ENCODE measurements around the gene CHMP3. TPM values are rescaled to one million over a fixed set of nuclear protein-coding genes. Genes with fewer than 3 reads are reported as not detected.

Gene CHMP3
- total and polyA plus RNA-seq, 3 donors from 2014 or later = 64.6 to 163 (median 89.4) TPM

- H3K4me1 ChIP-seq = no peaks in the 10 kb centered on the region
- H3K27me3 ChIP-seq = no peaks in the 10 kb centered on the region
- H3K9me3 ChIP-seq = no peaks in the 10 kb centered on the region
- no peak overlapping the region for H3K27ac ChIP-seq
- H3K36me3 ChIP-seq (ENCODE audit: low read depth, missing control alignments) = no peaks in the 10 kb centered on the region
- TF ChIP-seq POLR2A (IDR thresholded peaks at IDR 0.05) = no peak
- TF ChIP-seq, protein P1, sequence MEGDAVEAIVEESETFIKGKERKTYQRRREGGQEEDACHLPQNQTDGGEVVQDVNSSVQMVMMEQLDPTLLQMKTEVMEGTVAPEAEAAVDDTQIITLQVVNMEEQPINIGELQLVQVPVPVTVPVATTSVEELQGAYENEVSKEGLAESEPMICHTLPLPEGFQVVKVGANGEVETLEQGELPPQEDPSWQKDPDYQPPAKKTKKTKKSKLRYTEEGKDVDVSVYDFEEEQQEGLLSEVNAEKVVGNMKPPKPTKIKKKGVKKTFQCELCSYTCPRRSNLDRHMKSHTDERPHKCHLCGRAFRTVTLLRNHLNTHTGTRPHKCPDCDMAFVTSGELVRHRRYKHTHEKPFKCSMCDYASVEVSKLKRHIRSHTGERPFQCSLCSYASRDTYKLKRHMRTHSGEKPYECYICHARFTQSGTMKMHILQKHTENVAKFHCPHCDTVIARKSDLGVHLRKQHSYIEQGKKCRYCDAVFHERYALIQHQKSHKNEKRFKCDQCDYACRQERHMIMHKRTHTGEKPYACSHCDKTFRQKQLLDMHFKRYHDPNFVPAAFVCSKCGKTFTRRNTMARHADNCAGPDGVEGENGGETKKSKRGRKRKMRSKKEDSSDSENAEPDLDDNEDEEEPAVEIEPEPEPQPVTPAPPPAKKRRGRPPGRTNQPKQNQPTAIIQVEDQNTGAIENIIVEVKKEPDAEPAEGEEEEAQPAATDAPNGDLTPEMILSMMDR (IDR thresholded peaks at IDR 0.05) = no peak
- intact Hi-C loops (cut with DNase I; ENCODE audit: low total_unique reads) = no loop called here
- H3K4me3 ChIP-seq = no peak overlapping the region
- WGBS, 2 donors = 89% methylated on average over 11 of the region's 11 CpGs
- no peak for DNase-seq
Observed at GRCh38 chr2:86525421-86526340, 37.6 kb downstream of the CHMP3 start.

- H3K27ac ChIP-seq = no peak overlapping the region
- 93 to 94% methylated on average over 4 of the region's 4 CpGs for WGBS, 2 donors
- no peak for DNase-seq
- no peaks in the 10 kb centered on the region for H3K36me3 ChIP-seq (ENCODE audit: low read depth, missing control alignments)
- H3K4me1 ChIP-seq = no peaks in the 10 kb centered on the region
- H3K9me3 ChIP-seq = no peaks in the 10 kb centered on the region
- TF ChIP-seq, protein P1 (IDR thresholded peaks at IDR 0.05) = no peak
- no peak for TF ChIP-seq POLR2A (IDR thresholded peaks at IDR 0.05)
- intact Hi-C loops (cut with DNase I; ENCODE audit: low total_unique reads) = no loop called here
- no peaks in the 10 kb centered on the region for H3K27me3 ChIP-seq
- H3K4me3 ChIP-seq = no peak overlapping the region
Observed at GRCh38 chr2:86523491-86523890, 39.8 kb downstream of the CHMP3 start.

DNA sequence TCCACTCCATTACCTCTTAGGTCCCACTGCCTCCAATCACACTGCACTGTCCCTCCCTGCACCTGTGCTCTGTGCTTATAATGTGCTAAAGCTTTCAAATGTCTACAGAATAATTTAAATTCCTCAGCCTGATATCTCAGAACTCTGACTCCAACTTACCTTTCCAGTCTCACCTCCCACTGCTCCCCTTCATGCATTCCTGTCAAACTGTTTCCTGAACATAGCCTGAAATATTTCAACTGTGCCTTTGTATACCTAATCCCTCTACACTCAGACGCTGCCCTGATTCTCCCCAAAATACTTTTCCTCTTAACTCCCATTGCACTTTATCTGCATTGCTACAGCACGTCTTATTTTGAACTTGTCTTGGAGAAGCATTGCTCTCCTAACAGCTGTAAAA is 40.5 kb downstream of the CHMP3 start:
- no peak overlapping the region for H3K4me3 ChIP-seq
- 81 to 84% methylated on average over 2 of the region's 2 CpGs for WGBS, 2 donors
- no peaks in the 10 kb centered on the region for H3K4me1 ChIP-seq
- H3K9me3 ChIP-seq = no peaks in the 10 kb centered on the region
- TF ChIP-seq, protein P1 (IDR thresholded peaks at IDR 0.05) = no peak
- TF ChIP-seq POLR2A (IDR thresholded peaks at IDR 0.05) = no peak
- no peak for DNase-seq
- intact Hi-C loops (cut with DNase I; ENCODE audit: low total_unique reads) = no loop called here
- no peak overlapping the region for H3K27ac ChIP-seq
- H3K36me3 ChIP-seq (ENCODE audit: low read depth, missing control alignments) = no peaks in the 10 kb centered on the region
- H3K27me3 ChIP-seq = no peaks in the 10 kb centered on the region

DNA sequence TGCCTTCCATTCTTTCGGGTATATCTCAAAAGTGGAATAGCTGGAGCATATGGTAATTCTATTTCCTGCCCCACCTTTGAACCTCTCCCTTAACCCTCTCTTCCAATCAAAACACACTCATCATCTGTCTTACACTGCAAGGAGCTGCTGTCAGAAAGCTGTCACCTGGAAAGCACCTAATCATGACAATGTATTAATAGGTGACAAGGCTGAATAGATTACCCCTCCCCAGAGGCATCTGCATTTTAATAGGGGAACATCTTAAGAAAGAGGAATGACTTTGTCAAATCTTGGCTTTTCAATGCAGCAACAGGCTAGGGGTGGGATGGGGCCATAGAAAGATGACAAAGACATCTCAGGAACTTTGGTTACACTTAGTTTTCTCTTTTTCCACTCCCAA is 41.3 kb downstream of the CHMP3 start:
- H3K4me1 ChIP-seq = no peaks in the 10 kb centered on the region
- H3K36me3 ChIP-seq (ENCODE audit: low read depth, missing control alignments) = no peaks in the 10 kb centered on the region
- no peaks in the 10 kb centered on the region for H3K27me3 ChIP-seq
- H3K27ac ChIP-seq = no peak overlapping the region
- TF ChIP-seq POLR2A (IDR thresholded peaks at IDR 0.05) = no peak
- TF ChIP-seq, protein P1 (IDR thresholded peaks at IDR 0.05) = no peak
- 93 to 94% methylated on average over 1 of the region's 1 CpG for WGBS, 2 donors
- intact Hi-C loops (cut with DNase I; ENCODE audit: low total_unique reads) = no loop called here
- no peak for DNase-seq
- no peak overlapping the region for H3K4me3 ChIP-seq
- H3K9me3 ChIP-seq = no peaks in the 10 kb centered on the region

- intact Hi-C loops (cut with DNase I; ENCODE audit: low total_unique reads) = no loop called here
- Histone ChIP-seq H3K27ac (no peak overlapping the region), H3K36me3 (ENCODE audit: low read depth, missing control alignments) (no peaks in the 10 kb centered on the region), H3K4me1 (no peaks in the 10 kb centered on the region), H3K9me3 (no peaks in the 10 kb centered on the region), H3K27me3 (no peaks in the 10 kb centered on the region), H3K4me3 (no peak overlapping the region)
- no peak for TF ChIP-seq POLR2A (IDR thresholded peaks at IDR 0.05)
- TF ChIP-seq, protein P1 (IDR thresholded peaks at IDR 0.05) = no peak
- no peak for DNase-seq
- 89 to 100% methylated on average over 1 of the region's 1 CpG for WGBS, 2 donors
Observed at GRCh38 chr2:86520153-86520552, 43.1 kb downstream of the CHMP3 start.

All from testis (tissue), 3 donors.